CD14-positive monocyte (primary cell): ENCODE data around the gene ZP1. TPM values are rescaled to one million over a fixed set of nuclear protein-coding genes. Genes with fewer than 3 reads are reported as not detected.

Source experiments
- DNase-seq, 3 donors: peaks; one replicate each; pipeline ENCODE4 v3.0.0-alpha.2; 2011 to 2022
- H2AFZ ChIP-seq: 2 replicates; pipeline ENCODE4 v1.6.0; 2012; ENCODE audit warnings: mild to moderate bottlenecking, low read depth, low read length, inconsistent platforms; ENCODE audit not compliant: insufficient read depth, poor library complexity, severe bottlenecking
- H3K27ac ChIP-seq, 2 donors: 1 replicate in 1 of 2; 2 replicates in 1 of 2; pipeline ENCODE4 v1.5.1; 2012 to 2013; ENCODE audit warnings: low read length in 2 of 2, control low read depth in 1 of 2, inconsistent platforms in 1 of 2, low read depth in 1 of 2, mild to moderate bottlenecking in 1 of 2
- H3K27me3 ChIP-seq, 2 donors: one replicate each; pipeline versions ENCODE4 v1.6.0 to v1.6.1; 2011 to 2013; ENCODE audit warnings: low read length in 2 of 2; ENCODE audit not compliant: control insufficient read depth in 2 of 2, insufficient read depth in 2 of 2
- H3K36me3 ChIP-seq, 2 donors: replicated peaks in 1 of 2; 1 replicate in 1 of 2; 2 replicates in 1 of 2; pipeline versions ENCODE4 v1.5.1 to v1.6.1; 2012 to 2013; ENCODE audit warnings: low read length in 2 of 2, control low read depth in 1 of 2, inconsistent platforms in 1 of 2, mild to moderate bottlenecking in 1 of 2; ENCODE audit not compliant: insufficient read depth in 2 of 2, control insufficient read depth in 1 of 2
- H3K4me1 ChIP-seq, 2 donors: 1 replicate in 1 of 2; 2 replicates in 1 of 2; pipeline versions ENCODE4 v1.5.1 to v1.6.1; 2012 to 2013; ENCODE audit warnings: low read length in 2 of 2, control low read depth in 1 of 2, inconsistent platforms in 1 of 2, mild to moderate bottlenecking in 1 of 2, moderate library complexity in 1 of 2; ENCODE audit not compliant: insufficient read depth in 2 of 2, control insufficient read depth in 1 of 2
- H3K4me2 ChIP-seq: replicated peaks from 2 replicates; pipeline ENCODE3; 2012; ENCODE audit warnings: low read length, moderate library complexity, mild to moderate bottlenecking; ENCODE audit not compliant: poor library complexity, severe bottlenecking; ENCODE audit errors: extremely low read depth
- H3K4me3 ChIP-seq, 3 experiments: fragments of 200-600 bp in 1 of 3; sonication (generic) in 1 of 3; replicated peaks in 1 of 3; 1 replicate in 2 of 3; 2 replicates in 1 of 3; pipeline ENCODE4 v1.5.1; 2011 to 2013; ENCODE audit warnings: low read length in 3 of 3, mild to moderate bottlenecking in 3 of 3, control low read depth in 2 of 3, low read depth in 2 of 3, inconsistent platforms in 1 of 3, moderate library complexity in 1 of 3
- H3K79me2 ChIP-seq: 2 replicates; pipeline ENCODE4 v1.6.0; 2012; ENCODE audit warnings: mild to moderate bottlenecking, control low read depth, inconsistent platforms, low read length, moderate library complexity; ENCODE audit not compliant: insufficient read depth
- H3K9ac ChIP-seq: 2 replicates; pipeline ENCODE4 v1.6.0; 2017; ENCODE audit warnings: low read length, mild to moderate bottlenecking; ENCODE audit not compliant: insufficient read depth, poor library complexity, severe bottlenecking
- H3K9me3 ChIP-seq, 2 donors: replicated peaks in 1 of 2; 1 replicate in 1 of 2; 2 replicates in 1 of 2; pipeline versions ENCODE4 v1.5.1 to v1.6.1; 2012 to 2013; ENCODE audit warnings: low read length in 2 of 2, control low read depth in 1 of 2; ENCODE audit not compliant: control insufficient read depth in 1 of 2, insufficient read depth in 1 of 2
- H4K20me1 ChIP-seq: 2 replicates; pipeline ENCODE4 v1.6.0; 2012; ENCODE audit warnings: mild to moderate bottlenecking, low read length, control low read depth, moderate library complexity; ENCODE audit not compliant: insufficient read depth
- H3K27ac Mint-ChIP-seq, 7 donors: one replicate each; pipeline ENCODE4 v1.8.0; 2020; ENCODE audit warnings: mild to moderate bottlenecking in 7 of 7, mixed read lengths in 7 of 7, moderate library complexity in 6 of 7, inconsistent platforms in 2 of 7
- H3K27me3 Mint-ChIP-seq, 3 donors: one replicate each; pipeline ENCODE4 v1.8.0; 2021 to 2022; ENCODE audit warnings: low read depth in 3 of 3, mild to moderate bottlenecking in 3 of 3, mixed read lengths in 3 of 3, moderate library complexity in 3 of 3, inconsistent platforms in 1 of 3
- H3K36me3 Mint-ChIP-seq, 2 donors: one replicate each; pipeline ENCODE4 v1.8.0; 2020; ENCODE audit warnings: mixed read lengths in 2 of 2, inconsistent platforms in 1 of 2, mild to moderate bottlenecking in 1 of 2
- H3K4me1 Mint-ChIP-seq: one replicate; pipeline ENCODE4 v1.8.0; 2020; ENCODE audit warnings: mild to moderate bottlenecking, mixed read lengths
- H3K4me3 Mint-ChIP-seq, 2 donors: one replicate each; pipeline ENCODE4 v1.8.0; 2020; ENCODE audit warnings: mild to moderate bottlenecking in 2 of 2, mixed read lengths in 2 of 2, moderate library complexity in 1 of 2
- H3K9me3 Mint-ChIP-seq, 7 donors: one replicate each; pipeline ENCODE4 v1.8.0; 2020 to 2022; ENCODE audit warnings: mixed read lengths in 7 of 7, mild to moderate bottlenecking in 6 of 7, moderate library complexity in 6 of 7, inconsistent platforms in 2 of 7
- CTCF ChIP-seq: fragments of 200-600 bp; IDR thresholded peaks from one replicate; pipeline ENCODE4 v1.8.0; 2022; ENCODE audit warnings: antibody characterized with exemption, mild to moderate bottlenecking
- WGBS: methylation state at CpG from one replicate; pipeline ENCODE4 v1.1.5; 2013; ENCODE audit warnings: missing lambda C conversion rate; ENCODE audit not compliant: insufficient coverage; 5-methylcytosine and 5-hydroxymethylcytosine counted together
- intact Hi-C, 2 donors: fragments of 100-400 bp; cut with micrococcal nuclease; formaldehyde crosslinking; loops; one replicate each; pipeline versions ENCODE4 v1.15.0 to v1.15.1; 2023
- polyA plus RNA-seq, 3 donors: library from polyadenylated mRNA; depleted of rRNA in 1 of 3; unstranded in 2 of 3; stranded (reverse) in 1 of 3; fragments of 300-500 nt in 2 of 3; fragments of >200 nt in 1 of 3; fragmentation: Illumina TruSeq in 2 of 3; gene quantifications; 1 replicate in 2 of 3; 2 replicates in 1 of 3; pipeline ENCODE4 v1.2.3, GENCODE V29; 2012 to 2021

ZP1 gene
- polyA plus RNA-seq, 3 donors = 0.09 to 0.40 TPM; not detected in 1

GRCh38 chr11:60917267-60917666 is 49.9 kb downstream of the ZP1 start:
- Histone ChIP-seq H3K4me3 (no peak overlapping the region), H3K36me3 (peaks cover 22 to 25% of the 10 kb centered on the region in 2 donors), H3K27me3 (no peaks in the 10 kb centered on the region), H2AFZ (no peak overlapping the region), H3K79me2 (peaks cover 55% of the 10 kb centered on the region), H3K4me1 (peaks cover 63 to 66% of the 10 kb centered on the region in 2 donors), H4K20me1 (peaks cover 25% of the 10 kb centered on the region), H3K9ac (no peak overlapping the region), H3K4me2 (no peak overlapping the region), H3K9me3 (no peaks in the 10 kb centered on the region), H3K27ac (no peak overlapping the region)
- intact Hi-C loops = loop anchor here in 1 of 2 donors (5.0 kb wide), 1 partner anchor 35 kb away; the partner anchor contains the start of gene SLC15A3
- Mint-ChIP-seq H3K27me3 (peaks cover 2 to 5% (median 3%) of the 10 kb centered on the region in 3 donors), H3K36me3 (peaks cover 28 to 35% of the 10 kb centered on the region in 2 donors), H3K4me3 (no peak overlapping the region), H3K27ac (peak overlapping the region in 2 of 7 donors; percentile 37 to 44), H3K4me1 (peaks cover 59% of the 10 kb centered on the region), H3K9me3 (no peaks in the 10 kb centered on the region)
- no peak for TF ChIP-seq CTCF
- WGBS = 100% methylated on average over 1 of the region's 1 CpG
- DNase-seq = no peak

GRCh38 chr11:60918251-60918938 is 51.1 kb downstream of the ZP1 start:
- no peaks in the 10 kb centered on the region for H3K9me3 ChIP-seq
- H3K4me3 ChIP-seq = peak overlapping the region in 1 of 3 experiments; percentile 37
- H3K27ac ChIP-seq = peak overlapping the region in 1 of 2 donors; percentile 72
- no peak overlapping the region for H3K9ac ChIP-seq
- peaks cover 30 to 37% of the 10 kb centered on the region in 2 donors for H3K36me3 ChIP-seq
- intact Hi-C loops = loop anchor here in 1 of 2 donors (5.0 kb wide), 1 partner anchor 34 kb away; the partner anchor contains the start of gene SLC15A3
- no peak overlapping the region for H3K4me3 Mint-ChIP-seq
- DNase-seq = no peak
- H3K4me1 ChIP-seq = peaks cover 60 to 61% of the 10 kb centered on the region in 2 donors
- 100% methylated on average over 2 of the region's 4 CpGs for WGBS
- H3K27ac Mint-ChIP-seq = peak overlapping the region in 5 of 7 donors; percentile 25 to 91 (median 89)
- no peak overlapping the region for H2AFZ ChIP-seq
- peaks cover 55% of the 10 kb centered on the region for H3K79me2 ChIP-seq
- TF ChIP-seq CTCF = no peak
- peaks cover 25% of the 10 kb centered on the region for H4K20me1 ChIP-seq
- peaks cover 4 to 11% (median 10%) of the 10 kb centered on the region in 3 donors for H3K27me3 Mint-ChIP-seq
- peak overlapping the region; percentile 57 for H3K4me2 ChIP-seq
- H3K9me3 Mint-ChIP-seq = peaks cover 0 to 3% (median 0%) of the 10 kb centered on the region in 7 donors
- peaks cover 55% of the 10 kb centered on the region for H3K4me1 Mint-ChIP-seq
- H3K27me3 ChIP-seq = peaks cover 0 to 4% of the 10 kb centered on the region in 2 donors
- H3K36me3 Mint-ChIP-seq = peaks cover 39 to 46% of the 10 kb centered on the region in 2 donors
